Activated CD8-positive, alpha-beta memory T cell treated with anti-CD3 and anti-CD28 coated beads, Interleukin-2, amount 50 U/mL, for 1 hour (primary cell): ENCODE data around the gene OGFOD3.
"Not testable (repeated sequence)": the region's sequence is repeated elsewhere in the genome, so short reads cannot be mapped to it uniquely, and the experiment has no call there.

Experiments
- DNase-seq: peaks from one replicate; pipeline ENCODE4 v3.0.0-alpha.2; 2020; ENCODE audit errors: extremely low read depth

OGFOD3 gene

DNA sequence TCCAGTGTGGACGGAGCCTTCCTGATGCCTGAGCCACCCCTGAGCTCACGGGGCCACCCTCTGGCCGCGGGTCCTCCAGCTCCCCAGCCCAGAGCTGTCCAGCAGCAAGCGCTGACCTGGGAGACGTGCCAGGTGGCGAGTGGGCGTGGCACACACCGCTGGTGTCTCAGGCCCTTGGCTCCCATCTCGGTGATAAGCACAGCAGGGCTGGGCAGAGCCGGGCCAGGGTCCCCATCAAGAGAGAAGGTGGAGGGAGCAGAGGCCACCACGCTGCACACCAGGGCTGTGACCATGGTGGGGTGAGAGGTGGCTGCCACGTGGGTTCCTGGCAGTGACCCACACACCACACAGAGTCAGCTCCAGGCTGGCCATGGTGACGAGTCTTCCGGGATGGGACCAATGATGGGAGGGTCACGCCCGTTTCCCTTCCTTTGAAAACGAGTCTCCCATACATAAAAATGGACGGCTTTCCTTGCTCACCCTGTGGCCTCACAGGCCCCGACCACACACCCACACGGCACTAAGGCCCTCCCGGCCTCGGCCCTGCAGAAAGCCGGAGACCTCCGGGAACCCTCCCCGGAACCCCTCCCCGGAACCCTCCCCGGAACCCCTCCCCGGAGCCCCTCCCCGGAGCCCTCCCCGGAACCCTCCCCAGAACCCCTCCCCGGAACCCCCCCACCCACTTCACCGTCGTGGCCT, 30.0 kb downstream of the OGFOD3 start:
- no peak for DNase-seq

DNA sequence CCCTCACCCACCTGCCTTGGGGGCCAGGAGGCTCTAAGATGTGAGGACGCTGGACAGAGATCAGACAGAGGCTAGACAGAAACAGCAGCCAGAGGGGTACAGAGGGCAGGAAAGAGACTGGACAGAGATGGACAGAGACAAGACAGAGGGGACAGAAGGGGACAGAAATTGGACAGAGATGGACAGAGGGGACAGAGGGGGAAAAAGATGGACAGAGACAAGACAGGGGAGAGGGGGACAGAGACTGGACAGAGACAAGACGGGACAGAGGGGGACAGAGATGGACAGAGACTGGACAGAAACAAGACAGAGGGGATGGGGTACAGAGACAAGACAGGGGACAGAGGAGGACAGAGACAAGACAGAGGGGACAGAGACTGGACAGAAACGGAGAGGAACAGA, 30.7 kb downstream of the OGFOD3 start:
- DNase-seq = no peak

DNA sequence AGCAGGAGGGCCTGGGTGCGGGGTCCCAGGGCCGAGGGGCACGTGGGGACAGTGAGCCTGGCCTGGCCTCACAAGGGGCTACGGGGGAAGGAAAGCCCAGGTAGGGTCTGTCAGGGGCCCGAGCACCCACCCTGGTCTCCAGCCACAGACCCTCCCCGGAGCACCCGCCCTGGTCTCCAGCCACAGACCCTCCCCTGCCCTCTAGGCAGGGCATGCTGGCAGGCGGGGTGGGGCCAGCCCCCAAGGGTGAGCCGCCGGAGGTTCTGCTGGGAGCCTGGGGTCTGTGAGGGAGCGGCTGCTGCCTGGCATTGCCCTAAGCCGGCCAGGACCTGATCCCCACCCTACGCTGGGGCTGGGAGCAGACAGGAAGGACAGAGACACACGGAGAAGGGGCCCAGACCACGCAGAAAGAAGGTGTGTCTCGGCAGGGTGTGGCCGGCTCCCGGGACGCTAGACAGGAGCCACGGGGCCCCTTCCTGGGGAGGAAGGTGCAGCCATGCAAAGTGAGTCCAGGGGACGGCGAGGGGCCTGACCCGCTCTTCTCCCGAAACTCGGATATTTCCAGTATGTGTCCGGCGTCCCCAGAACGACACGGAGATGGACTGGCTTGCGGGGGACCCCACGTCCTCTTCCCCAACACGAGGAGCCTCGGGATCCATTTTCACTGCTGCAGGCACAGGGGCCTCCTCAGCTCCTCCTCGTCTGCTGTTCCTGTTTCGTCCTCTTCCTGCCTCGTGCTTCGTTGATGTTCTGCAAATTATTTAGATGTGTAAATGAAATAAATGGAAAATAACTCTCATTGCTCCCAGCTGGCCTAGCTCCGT, 31.3 kb downstream of the OGFOD3 start:
- no peak for DNase-seq

DNA sequence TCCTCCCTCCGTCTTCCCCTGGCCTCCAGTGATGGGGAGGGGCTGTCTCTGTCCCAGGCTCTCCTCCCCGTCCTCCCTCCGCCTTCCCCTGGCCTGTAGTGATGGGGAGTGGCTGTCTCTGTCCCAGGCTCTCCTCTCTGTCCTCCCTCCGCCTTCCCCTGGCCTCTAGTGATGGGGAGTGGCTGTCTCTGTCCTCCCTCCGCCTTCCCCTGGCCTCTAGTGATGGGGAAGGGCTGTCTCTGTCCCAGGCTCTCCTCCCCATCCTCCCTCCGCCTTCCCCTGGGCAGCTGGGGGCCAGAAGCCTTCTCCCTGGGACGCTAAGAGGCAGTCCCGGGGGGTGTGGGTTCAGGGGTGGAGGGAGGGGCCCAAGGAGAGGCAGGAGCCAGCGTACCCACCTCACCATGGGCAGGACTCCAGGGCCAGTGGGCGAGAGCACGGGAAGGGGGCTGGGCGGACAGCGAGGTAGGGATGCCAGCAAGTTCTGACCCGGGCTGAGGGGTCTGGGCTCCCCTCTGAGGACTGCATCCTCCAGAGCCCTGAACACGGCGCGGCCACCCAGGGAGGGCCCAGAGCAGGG, 32.0 kb downstream of the OGFOD3 start:
- no peak for DNase-seq

DNA sequence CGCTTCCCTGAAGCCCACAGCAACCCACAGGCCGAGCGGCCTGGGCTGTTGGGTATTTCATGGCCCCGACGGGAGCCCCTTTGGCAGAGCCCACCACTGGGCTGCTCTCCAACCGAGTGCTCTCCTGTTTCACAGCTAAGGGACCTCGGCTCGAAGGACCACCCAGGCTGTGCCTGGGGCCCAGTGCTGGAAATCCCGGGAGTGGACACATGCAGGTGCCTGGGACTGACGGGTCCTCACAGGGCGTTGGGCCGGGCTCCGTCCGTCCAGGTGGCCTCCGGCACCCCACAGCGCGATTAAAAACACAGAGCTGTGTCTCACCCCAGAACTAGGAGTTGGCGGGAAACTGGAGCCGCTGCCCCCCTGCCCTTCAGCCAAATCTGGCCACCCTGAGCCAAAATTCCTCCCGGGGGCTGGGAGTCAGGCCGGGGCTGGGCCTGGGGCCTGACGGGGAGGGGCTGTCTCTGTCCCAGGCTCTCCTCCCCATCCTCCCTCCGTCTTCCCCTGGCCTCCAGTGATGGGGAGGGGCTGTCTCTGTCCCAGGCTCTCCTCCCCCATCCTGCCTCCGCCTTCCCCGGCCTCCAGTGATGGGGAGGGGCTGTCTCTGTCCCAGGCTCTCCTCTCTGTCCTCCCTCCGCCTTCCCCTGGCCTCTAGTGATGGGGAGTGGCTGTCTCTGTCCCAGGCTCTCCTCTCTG, 32.7 kb downstream of the OGFOD3 start:
- no peak for DNase-seq

DNA sequence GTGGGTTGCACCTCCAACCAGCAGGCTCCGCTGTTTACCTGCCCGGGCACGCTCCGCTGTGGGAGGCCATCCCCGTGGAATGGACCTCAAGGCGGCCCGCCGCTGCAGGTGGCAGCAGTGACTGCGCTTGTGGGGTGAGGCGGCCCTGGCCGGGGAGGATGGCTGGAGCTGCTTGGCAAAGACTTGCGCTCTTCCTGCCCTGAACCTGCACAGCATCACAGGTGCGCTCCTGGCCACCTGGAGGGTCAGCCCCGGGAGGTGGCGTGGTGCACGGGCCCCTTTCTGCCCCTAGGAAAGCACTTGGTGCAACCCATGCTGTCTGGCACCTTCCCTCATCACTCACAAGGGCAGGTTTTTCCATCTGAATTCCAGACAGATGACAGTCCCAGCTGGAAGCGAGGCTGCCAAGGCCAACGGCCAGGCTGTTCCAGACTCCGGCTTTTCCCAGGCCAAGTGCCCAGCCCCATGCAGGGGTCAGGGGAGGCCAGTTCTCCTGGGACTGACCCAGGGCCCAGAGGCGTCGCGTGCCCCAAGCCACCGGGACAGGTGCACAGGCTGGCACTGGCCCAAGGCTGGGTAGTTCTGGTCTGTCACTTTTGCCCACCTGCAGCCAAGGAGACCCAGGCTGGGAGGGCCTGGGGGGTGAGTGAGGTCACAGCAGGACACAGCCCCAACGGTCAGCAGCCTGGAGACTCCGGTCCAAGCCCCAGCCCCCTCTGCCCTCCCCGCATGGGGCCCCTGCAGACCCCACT, 33.5 kb downstream of the OGFOD3 start:
- DNase-seq = no peak

DNA sequence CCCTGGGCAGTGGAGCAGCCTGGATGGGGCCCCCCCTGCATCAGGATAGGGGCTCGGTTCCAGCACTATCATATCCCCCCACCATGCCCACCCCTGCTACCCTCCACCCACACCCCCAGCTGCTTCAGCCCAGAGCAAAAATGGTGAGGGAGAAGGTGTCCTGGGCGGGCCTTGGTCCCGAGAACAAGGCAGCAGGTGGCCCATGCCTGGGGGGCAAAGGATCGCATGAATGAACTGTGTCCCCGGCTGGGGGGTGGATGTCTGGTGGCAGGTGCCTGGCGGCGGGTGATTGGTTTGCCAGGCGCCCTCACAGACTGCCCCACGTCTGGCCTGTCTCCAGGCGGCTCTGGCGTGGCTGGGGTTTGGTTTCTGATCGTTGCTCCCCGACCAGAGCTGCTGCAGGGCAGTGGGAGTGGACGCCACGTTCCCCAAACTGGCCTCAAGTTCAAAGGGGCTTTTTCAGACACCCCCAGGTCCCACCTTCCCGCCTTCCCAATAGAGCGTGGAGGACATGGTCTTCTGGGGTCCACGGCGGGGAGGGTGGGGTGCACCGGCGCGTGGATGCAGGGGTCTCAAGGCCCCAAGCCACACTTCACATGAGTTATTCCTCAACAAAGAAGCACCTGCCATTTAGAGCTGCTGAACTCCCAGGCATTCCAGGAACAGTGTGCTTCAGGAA, 34.2 kb downstream of the OGFOD3 start:
- no peak for DNase-seq

DNA sequence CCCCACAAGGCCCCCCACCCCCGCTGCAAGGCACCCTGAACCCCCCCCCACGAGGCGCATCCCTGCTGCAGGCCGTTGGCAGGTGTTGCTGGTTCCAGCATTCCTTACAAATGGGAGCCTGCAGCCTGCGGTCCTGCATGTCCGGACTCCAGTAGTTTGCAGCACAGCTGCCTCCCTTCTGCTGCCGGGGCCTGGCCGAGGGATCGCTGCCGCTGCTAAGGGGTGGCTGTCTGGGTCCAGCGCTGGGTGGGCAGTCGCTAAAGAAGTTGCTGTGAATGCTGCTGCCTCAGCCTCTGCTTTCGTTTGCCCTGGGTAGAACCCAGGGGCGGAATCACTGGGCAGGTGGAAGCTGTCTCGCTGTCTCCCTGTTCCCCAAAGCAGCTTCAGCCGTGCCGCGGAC, 35.0 kb downstream of the OGFOD3 start:
- no peak for DNase-seq

DNA sequence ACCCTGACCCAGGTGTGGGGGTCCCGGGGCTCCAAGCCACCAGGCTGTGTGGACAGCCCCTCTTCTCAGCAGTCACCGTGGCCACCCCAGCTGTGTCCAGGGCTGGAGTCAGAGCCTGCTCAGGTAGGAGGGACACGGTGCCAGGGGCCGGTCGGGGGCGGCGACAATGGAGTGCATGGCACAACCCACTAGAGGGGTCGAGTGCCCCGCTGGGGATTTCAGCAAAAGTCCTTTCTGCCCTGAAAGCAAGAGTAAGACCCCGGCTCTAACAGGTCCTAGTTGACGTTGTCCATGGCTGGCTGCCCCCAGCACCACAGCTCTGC, 35.5 kb downstream of the OGFOD3 start:
- no peak for DNase-seq

DNA sequence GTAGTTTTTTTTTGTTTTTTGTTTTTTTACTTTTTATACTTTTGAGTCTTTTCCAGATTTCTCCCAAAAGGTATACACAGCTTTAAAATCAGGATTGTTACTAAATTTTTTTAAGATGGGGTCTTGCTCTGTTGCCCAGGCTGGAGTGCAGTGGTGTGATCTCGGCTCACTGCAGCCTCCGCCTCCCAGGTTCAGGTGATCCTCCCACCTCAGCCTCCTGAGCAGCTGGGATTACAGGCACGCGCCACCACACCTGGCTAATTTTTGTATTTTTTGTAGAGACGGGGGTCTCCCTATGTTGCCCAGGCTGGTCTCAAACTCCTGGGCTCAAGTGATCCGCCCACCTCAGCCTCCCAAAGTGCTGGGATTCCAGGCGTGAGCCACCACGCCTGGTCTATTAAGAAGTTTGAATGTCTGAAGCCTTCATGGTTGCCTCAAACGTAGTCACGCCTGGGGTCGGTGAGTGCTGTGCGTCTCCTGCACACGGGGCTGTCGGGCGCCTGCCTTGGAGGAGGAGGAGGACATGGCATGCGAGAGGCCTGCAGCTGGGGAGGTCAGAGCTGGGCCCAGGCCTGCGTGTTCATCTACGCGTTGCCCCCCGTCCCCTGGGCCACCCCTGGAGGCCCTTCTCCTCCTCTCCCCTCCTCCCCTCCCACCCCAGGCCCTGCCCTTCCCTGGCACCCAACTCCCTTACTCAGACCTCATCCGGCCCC, 36.0 kb downstream of the OGFOD3 start:
- not testable (repeated sequence) for DNase-seq

DNA sequence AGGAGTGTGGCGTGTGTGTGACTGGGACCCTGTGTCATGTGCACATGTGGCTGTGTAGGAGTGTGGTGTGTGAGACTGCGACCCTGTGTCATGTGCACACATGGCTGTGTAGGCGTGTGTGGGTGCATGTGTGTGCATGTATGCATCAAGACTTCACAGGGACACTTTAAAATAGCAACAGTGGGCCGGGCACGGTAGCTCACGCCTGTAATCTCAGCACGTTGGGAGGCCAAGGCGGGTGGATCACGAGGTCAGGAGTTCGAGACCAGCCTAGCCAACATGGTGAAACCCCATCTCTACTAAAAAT, 36.7 kb downstream of the OGFOD3 start:
- DNase-seq = not testable (repeated sequence)

DNA sequence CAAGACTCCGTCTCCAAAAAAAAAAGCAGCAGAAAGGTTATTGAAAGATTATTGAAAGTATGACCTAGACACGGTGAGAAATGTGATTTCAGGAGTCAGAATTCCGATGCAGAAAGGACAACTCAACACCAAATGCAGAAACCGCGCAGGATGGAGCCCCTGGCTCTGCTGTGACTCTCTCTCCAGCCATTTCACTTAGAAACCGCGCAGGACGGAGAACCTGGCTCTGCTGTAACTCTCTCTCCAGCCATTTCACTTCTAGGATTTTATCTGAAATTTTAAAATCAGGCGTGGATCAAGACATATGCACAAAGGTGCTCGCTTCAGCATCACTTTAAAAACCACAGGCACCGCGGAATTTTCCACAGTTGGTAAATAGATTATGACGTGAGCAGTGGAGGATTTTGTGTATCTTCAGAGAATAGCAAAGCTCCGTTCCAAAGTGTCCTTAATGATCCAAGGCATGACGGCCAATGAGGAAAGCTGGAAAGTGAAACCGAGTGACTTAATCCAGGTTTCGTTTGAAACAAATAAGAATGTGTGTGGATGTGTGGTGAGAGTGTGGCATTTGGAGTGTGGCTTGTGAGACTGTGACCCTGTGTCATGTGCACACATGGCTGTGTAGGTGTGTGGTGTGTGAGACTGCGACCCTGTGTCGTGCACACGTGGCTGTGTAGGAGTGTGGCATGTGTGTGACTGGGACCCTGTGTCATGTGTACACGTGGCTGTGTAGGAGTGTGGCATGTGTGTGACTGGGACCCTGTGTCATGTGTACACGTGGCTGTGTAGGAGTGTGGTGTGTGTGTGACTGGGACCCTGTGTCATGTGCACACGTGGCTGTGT, 37.3 kb downstream of the OGFOD3 start:
- DNase-seq = no peak

DNA sequence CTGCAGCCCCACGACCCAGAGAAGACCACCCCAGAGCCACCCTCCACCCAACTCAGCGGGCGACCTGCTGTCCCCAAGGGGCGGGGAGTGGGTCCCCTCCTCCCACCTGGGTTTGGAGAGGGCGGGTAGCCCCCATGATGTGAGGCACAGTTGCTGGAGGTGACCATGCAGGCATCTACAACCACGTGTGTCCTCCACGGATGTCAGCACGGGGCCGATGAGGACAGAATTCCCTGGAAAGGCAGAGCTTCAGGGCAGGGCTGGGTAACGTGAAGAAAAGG, 39.7 kb downstream of the OGFOD3 start:
- DNase-seq = no peak

DNA sequence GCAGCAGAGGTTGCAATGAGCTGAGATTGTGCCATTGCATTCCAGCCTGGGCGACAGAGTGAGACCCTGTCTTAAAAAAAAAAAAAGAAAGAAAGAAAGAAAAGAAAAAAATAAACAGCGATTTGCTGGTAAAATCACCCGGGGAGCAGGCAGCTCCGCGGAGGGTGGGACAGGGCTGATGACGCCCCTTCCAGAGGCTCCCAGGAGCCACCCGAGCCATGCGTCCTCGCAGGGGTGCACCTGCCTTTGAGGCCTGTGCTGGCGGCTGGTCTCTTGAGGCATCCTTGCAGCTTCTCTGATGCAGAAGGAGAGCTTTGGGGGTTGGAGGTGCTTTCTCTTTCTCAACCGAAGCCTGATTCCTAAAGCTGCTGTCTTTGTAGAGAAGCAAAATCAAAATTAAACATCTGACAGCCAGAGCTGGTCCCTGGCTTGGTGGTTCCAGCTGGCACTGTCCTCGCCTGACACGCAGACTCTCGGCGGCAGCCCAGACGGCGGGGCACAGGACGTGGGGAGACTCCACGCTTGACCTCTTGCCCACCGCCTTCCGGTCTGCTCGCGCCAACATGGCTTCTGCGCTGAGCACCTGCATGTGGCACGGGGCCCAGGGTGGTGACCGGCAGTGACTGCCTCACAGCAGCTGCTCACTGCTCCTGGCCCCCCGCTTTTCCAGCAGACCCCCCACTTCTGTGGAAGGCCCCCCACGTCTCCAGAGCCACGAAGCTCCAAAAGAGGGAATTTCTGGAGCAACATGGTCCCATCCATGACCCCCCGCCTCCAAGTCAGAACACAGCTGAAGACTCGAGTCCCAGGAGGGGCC, 40.3 kb downstream of the OGFOD3 start:
- DNase-seq = no peak

DNA sequence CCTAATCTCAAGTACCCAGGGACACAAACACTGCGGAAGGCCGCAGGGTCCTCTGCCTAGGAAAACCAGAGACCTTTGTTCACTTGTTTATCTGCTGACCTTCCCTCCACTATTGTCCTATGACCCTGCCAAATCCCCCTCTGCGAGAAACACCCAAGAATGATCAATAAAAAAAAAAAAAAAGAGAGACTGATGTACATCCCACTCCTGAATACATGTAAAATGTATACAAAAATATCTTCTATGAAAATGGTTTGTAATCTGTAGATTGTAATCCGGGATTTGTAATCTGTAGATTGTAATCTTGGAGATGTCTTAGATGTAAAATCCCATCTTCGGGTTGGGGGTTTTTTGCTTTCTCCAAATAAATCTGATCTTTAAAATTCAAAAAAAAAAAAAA, 41.1 kb downstream of the OGFOD3 start:
- DNase-seq = not testable (repeated sequence)

DNA sequence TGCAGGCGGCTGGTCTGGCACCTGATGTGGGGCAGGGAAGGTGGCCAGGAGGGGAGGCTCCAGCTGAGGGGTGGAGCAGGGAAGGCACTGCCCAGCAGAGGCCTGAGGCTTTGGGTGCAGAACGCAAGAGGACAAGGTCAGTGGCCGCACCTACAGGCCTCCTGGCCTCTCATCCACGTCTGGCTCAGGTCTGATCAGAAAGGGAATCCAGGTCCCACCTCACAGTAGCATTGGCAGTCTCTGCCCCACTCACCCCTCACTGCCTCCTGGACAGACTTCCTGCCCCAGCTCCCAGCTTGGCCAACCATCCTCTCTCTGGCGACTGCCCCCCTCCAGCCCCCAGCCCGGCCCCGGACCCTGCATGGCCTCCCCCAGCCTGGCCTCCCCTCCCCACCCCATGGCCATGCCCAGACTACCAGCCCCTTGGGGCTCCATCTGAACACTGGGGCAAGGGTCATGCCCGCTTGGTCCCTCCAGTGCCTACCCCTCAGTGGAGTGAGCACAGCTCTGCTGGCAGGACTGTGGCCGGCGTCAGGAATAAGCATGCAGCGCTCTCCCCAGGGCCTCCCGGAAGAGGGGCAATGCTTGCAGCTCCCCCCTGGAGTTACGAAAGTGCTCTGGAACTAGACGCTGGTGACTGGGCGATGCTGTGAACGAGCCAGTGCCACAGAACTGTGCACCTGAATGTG, 42.2 kb downstream of the OGFOD3 start:
- no peak for DNase-seq

DNA sequence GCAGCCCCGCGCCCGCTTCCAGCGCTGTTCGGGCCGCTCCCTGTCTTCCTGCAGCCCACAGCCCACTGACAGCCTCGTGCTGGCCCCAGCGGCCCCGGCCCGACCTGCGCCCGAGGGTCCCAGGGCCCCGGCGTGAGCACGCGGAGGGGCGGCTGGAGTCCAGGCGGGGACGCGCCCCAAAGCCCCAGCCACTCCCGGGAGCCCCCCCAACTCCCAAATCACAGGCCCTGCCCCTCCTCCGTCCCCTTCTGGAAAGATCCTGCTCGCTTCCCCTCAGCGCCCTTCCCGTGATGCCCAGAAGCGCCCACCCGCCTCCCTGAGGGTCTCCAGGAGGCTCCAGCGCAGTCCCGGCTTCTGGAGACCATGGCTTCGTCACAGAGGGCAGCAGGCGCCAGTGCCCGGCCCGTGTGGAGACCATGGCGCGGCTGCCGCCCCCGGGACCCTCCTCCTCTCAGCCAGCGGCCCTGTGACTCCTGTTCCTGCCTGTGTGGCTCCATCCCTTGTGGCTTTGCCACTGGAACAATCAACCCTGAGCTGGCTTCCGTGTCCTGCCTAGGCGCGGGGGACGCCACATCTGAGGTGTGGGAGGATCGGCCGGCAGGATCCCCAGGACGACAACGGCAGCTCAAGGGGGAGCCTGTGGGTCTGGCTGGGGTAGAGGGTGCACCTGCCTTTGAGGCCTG, 42.9 kb downstream of the OGFOD3 start:
- no peak for DNase-seq
